GM23338 (cell line): Measurements from ENCODE around the gene RABIF. TPM values are rescaled to one million over a fixed set of nuclear protein-coding genes. Genes with fewer than 3 reads are reported as not detected.
"Not testable (repeated sequence)": the region's sequence is repeated elsewhere in the genome, so short reads cannot be mapped to it uniquely, and the experiment has no call there.

Experiments
- ATAC-seq: fragments of 200-7000 bp; cut with Tn5 transposase; 3 replicates; pipeline ENCODE4 v1.9.1; 2020
- DNase-seq: peaks from one replicate; pipeline ENCODE4 v3.0.0-alpha.2; 2015; ENCODE audit warnings: low spot score
- H2AFZ ChIP-seq: fragments of 200-600 bp; sonication (generic); 2 replicates; pipeline ENCODE4 v1.8.0; 2016; ENCODE audit warnings: antibody characterized with exemption, mild to moderate bottlenecking, moderate library complexity
- H3F3A ChIP-seq: fragments of 200-600 bp; sonication (generic); replicated peaks from 2 replicates; pipeline ENCODE4 v1.8.0; 2017; ENCODE audit warnings: antibody characterized with exemption, mixed run types, low read depth
- H3K27ac ChIP-seq: fragments of 200-600 bp; sonication (generic); 2 replicates; pipeline ENCODE4 v1.6.1; 2016; ENCODE audit warnings: low read depth
- H3K27me3 ChIP-seq: fragments of 200-600 bp; sonication (generic); 2 replicates; pipeline ENCODE4 v1.8.0; 2016; ENCODE audit warnings: mild to moderate bottlenecking, mixed run types, moderate library complexity; ENCODE audit not compliant: insufficient read depth
- H3K36me3 ChIP-seq: fragments of 200-600 bp; sonication (generic); 2 replicates; pipeline ENCODE4 v1.8.0; 2016; ENCODE audit warnings: mild to moderate bottlenecking; ENCODE audit not compliant: insufficient read depth
- H3K4me1 ChIP-seq: fragments of 200-600 bp; sonication (generic); 2 replicates; pipeline ENCODE4 v1.8.0; 2016; ENCODE audit warnings: mild to moderate bottlenecking, moderate library complexity; ENCODE audit not compliant: insufficient read depth
- H3K4me2 ChIP-seq: fragments of 200-600 bp; sonication (generic); 2 replicates; pipeline ENCODE4 v1.7.1; 2017; ENCODE audit warnings: mixed run types
- H3K4me3 ChIP-seq: fragments of 200-600 bp; sonication (generic); 2 replicates; pipeline ENCODE4 v1.6.1; 2016; ENCODE audit warnings: mixed run types
- H3K79me2 ChIP-seq: fragments of 200-600 bp; sonication (generic); replicated peaks from 2 replicates; pipeline ENCODE4 v1.8.0; 2017; ENCODE audit warnings: mild to moderate bottlenecking; ENCODE audit not compliant: insufficient read depth
- H3K9me2 ChIP-seq: fragments of 200-600 bp; sonication (generic); 2 replicates; pipeline ENCODE4 v1.8.0; 2017; ENCODE audit not compliant: insufficient read depth
- H4K20me1 ChIP-seq: fragments of 200-600 bp; sonication (generic); replicated peaks from 2 replicates; pipeline ENCODE4 v1.8.0; 2017; ENCODE audit warnings: mild to moderate bottlenecking; ENCODE audit not compliant: insufficient read depth
- H3K27ac Mint-ChIP-seq: 2 replicates; pipeline ENCODE4 v1.8.0; 2020; ENCODE audit warnings: inconsistent platforms, mild to moderate bottlenecking, moderate library complexity, mixed read lengths
- H3K27me3 Mint-ChIP-seq: 3 replicates; pipeline ENCODE4 v1.8.0; 2022; ENCODE audit warnings: low read depth, mild to moderate bottlenecking, moderate library complexity, mixed read lengths, inconsistent platforms; ENCODE audit not compliant: insufficient read depth, poor library complexity
- H3K36me3 Mint-ChIP-seq: 3 replicates; pipeline ENCODE4 v1.8.0; 2021; ENCODE audit warnings: low read depth, mild to moderate bottlenecking, inconsistent platforms, moderate library complexity, mixed read lengths
- H3K4me1 Mint-ChIP-seq: 3 replicates; pipeline ENCODE4 v1.8.0; 2020; ENCODE audit warnings: mild to moderate bottlenecking, inconsistent platforms, mixed read lengths
- H3K4me3 Mint-ChIP-seq: 3 replicates; pipeline ENCODE4 v1.8.0; 2021; ENCODE audit warnings: moderate library complexity, mild to moderate bottlenecking, inconsistent platforms, mixed read lengths
- H3K9me3 Mint-ChIP-seq: 3 replicates; pipeline ENCODE4 v1.8.0; 2020; ENCODE audit warnings: moderate library complexity, mild to moderate bottlenecking, inconsistent platforms, mixed read lengths
- CTCF ChIP-seq, 2 experiments: fragments of 200-600 bp in 1 of 2; sonication (generic) in 1 of 2; conservative IDR thresholded peaks; 2 replicates each; pipeline versions ENCODE4 v1.5.1 to v1.6.1; 2016 to 2017; ENCODE audit warnings: antibody characterized with exemption in 2 of 2, low read depth in 2 of 2, mild to moderate bottlenecking in 2 of 2, moderate library complexity in 1 of 2
- NANOG ChIP-seq: IDR thresholded peaks from 2 replicates; pipeline ENCODE4 v1.6.1; 2016; ENCODE audit warnings: antibody characterized with exemption, borderline replicate concordance
- POLR2AphosphoS5 ChIP-seq: IDR thresholded peaks from 2 replicates; pipeline ENCODE4 v1.6.1; 2016; ENCODE audit warnings: antibody characterized with exemption, low read depth
- STAT1 ChIP-seq: IDR thresholded peaks from one replicate; pipeline ENCODE4 v1.6.1; 2016; ENCODE audit warnings: antibody characterized with exemption; ENCODE audit not compliant: unreplicated experiment
- ZNF114 ChIP-seq: fragments of 250-450 bp; sonication (Bioruptor Pico); IDR thresholded peaks from 2 replicates; pipeline ENCODE4 v1.5.0; 2020; ENCODE audit warnings: mild to moderate bottlenecking, moderate library complexity
- ZNF462 ChIP-seq: fragments of 250-450 bp; sonication (Bioruptor Pico); IDR thresholded peaks from 2 replicates; pipeline ENCODE4 v1.5.0; 2020; ENCODE audit warnings: mild to moderate bottlenecking, moderate library complexity
- polyA plus RNA-seq: library from polyadenylated mRNA; unstranded; fragments of >200 nt; fragmentation: Nextera tagmentation; extraction: Ambion mirVana; gene quantifications from 2 replicates; pipeline ENCODE4 v1.2.1, GENCODE V29; 2016
- total RNA-seq: library from RNA; depleted of rRNA; stranded (reverse); fragments of >200 nt; shearing (Covaris generic); gene quantifications from 2 replicates; pipeline ENCODE4 v1.2.3, GENCODE V29; 2014

Gene RABIF
- total and polyA plus RNA-seq, 2 experiments from 2014 or later, result 4.9 to 7.6 TPM

- no peak for ATAC-seq
- H3K36me3 ChIP-seq, result 0 out of 2 replicates have a peak, but pooled peaks cover 12% of the 10 kb centered on the region
- H3F3A ChIP-seq, result no peaks in the 10 kb centered on the region
- Mint-ChIP-seq H3K27ac (no peak overlapping the region), H3K36me3 (peaks cover 28% of the 10 kb centered on the region), H3K4me1 (no peaks in the 10 kb centered on the region), H3K4me3 (no peak overlapping the region), H3K27me3 (no peaks in the 10 kb centered on the region), H3K9me3 (peaks cover under 1% of the 10 kb centered on the region; the same call in 1 of the 3 replicates)
- DNase-seq, result no peak
- H3K9me2 ChIP-seq, result no peaks in the 10 kb centered on the region
- no peaks in the 10 kb centered on the region for H3K27me3 ChIP-seq
- no peaks in the 10 kb centered on the region; the same call in none of the 2 replicates for H4K20me1 ChIP-seq
- no peaks in the 10 kb centered on the region for H3K79me2 ChIP-seq
- H3K4me2 ChIP-seq, result no peak overlapping the region
- H3K4me3 ChIP-seq, result no peak overlapping the region
- TF ChIP-seq ZNF114 (CRISPR knock-in tag) (no peak), POLR2AphosphoS5 (no peak), NANOG (no peak), STAT1 (no peak), CTCF (conservative IDR thresholded peaks at IDR 0.05; ENCODE audit: low read depth in 2 of 2) (peak in 1 of 2 experiments; percentile 11; a peak in 1 of 4 replicates), ZNF462 (CRISPR knock-in tag) (no peak)
- H3K27ac ChIP-seq, result no peak overlapping the region
- H3K4me1 ChIP-seq, result no peaks in the 10 kb centered on the region
- H2AFZ ChIP-seq, result no peak overlapping the region
These were observed 49.5 kb upstream of the RABIF start for GRCh38 chr1:202938287-202938925.

- H2AFZ ChIP-seq, DNase-seq, H3F3A ChIP-seq, H3K4me1 Mint-ChIP-seq, H4K20me1 ChIP-seq, H3K27ac Mint-ChIP-seq, H3K79me2 ChIP-seq, ATAC-seq, H3K36me3 ChIP-seq, H3K4me1 ChIP-seq, H3K27me3 Mint-ChIP-seq, H3K27me3 ChIP-seq, H3K4me3 ChIP-seq, H3K4me3 Mint-ChIP-seq, H3K9me3 Mint-ChIP-seq, H3K4me2 ChIP-seq, H3K27ac ChIP-seq, H3K9me2 ChIP-seq: not testable (repeated sequence)
- H3K36me3 Mint-ChIP-seq, result peaks cover 12% of the 10 kb centered on the region
These were observed 47.5 kb upstream of the RABIF start for GRCh38 chr1:202936409-202936808.
